HCT116 (cell line): ENCODE measurements around the gene RBP2.

ENCODE experiments used
- EGR1 ChIP-seq: IDR thresholded peaks from 2 replicates; pipeline ENCODE4 v1.6.1; 2012; ENCODE audit warnings: low read depth
- ELF1 ChIP-seq: IDR thresholded peaks from 2 replicates; pipeline ENCODE4 v1.6.1; 2012; ENCODE audit warnings: low read depth, borderline replicate concordance
- EZH2 ChIP-seq: fragments of 200-600 bp; sonication (generic); IDR thresholded peaks from 2 replicates; pipeline ENCODE4 v1.6.1; 2017; ENCODE audit warnings: antibody characterized with exemption, mixed run types
- POLR2A ChIP-seq: IDR thresholded peaks from 2 replicates; pipeline ENCODE4 v1.7.0; 2011; ENCODE audit warnings: borderline replicate concordance; ENCODE audit not compliant: insufficient read depth, insufficient read length; ENCODE audit errors: extremely low read depth
- POLR2AphosphoS5 ChIP-seq: IDR thresholded peaks from 2 replicates; pipeline ENCODE4 v1.6.1; 2011; ENCODE audit warnings: mild to moderate bottlenecking, low read depth, low read length, moderate library complexity
- SIN3A ChIP-seq: IDR thresholded peaks from 2 replicates; pipeline ENCODE4 v1.6.1; 2012; ENCODE audit warnings: low read depth
- SP1 ChIP-seq: IDR thresholded peaks from 2 replicates; pipeline ENCODE4 v1.6.1; 2012; ENCODE audit warnings: low read depth
- TF ChIP-seq, protein P1 (sequence below), 3 experiments: fragments of 200-600 bp in 1 of 3; sonication (generic) in 1 of 3; IDR thresholded peaks in 2 of 3; conservative IDR thresholded peaks in 1 of 3; 2 replicates each; pipeline ENCODE4 v1.5.1; 2012 to 2017; ENCODE audit warnings: low read depth in 2 of 3, low read length in 2 of 3, antibody characterized with exemption in 1 of 3, borderline replicate concordance in 1 of 3, control low read depth in 1 of 3, mild to moderate bottlenecking in 1 of 3, mixed read lengths in 1 of 3, mixed run types in 1 of 3, moderate library complexity in 1 of 3; ENCODE audit not compliant: insufficient read depth in 1 of 3

- no peak for TF ChIP-seq EZH2
- no peak for TF ChIP-seq POLR2AphosphoS5
- TF ChIP-seq EGR1, result no peak
- TF ChIP-seq, protein P1, sequence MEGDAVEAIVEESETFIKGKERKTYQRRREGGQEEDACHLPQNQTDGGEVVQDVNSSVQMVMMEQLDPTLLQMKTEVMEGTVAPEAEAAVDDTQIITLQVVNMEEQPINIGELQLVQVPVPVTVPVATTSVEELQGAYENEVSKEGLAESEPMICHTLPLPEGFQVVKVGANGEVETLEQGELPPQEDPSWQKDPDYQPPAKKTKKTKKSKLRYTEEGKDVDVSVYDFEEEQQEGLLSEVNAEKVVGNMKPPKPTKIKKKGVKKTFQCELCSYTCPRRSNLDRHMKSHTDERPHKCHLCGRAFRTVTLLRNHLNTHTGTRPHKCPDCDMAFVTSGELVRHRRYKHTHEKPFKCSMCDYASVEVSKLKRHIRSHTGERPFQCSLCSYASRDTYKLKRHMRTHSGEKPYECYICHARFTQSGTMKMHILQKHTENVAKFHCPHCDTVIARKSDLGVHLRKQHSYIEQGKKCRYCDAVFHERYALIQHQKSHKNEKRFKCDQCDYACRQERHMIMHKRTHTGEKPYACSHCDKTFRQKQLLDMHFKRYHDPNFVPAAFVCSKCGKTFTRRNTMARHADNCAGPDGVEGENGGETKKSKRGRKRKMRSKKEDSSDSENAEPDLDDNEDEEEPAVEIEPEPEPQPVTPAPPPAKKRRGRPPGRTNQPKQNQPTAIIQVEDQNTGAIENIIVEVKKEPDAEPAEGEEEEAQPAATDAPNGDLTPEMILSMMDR (IDR thresholded peaks at IDR 0.05 in 2 of 3, conservative IDR thresholded peaks at IDR 0.05 in 1 of 3; ENCODE audit: borderline replicate concordance in 1 of 3, insufficient read depth in 1 of 3, low read depth in 2 of 3, low read length in 2 of 3), result peak; percentile 28 to 35 (median 33); a peak in 4 of 6 replicates
- no peak for TF ChIP-seq POLR2A
- TF ChIP-seq SIN3A, result no peak
- no peak for TF ChIP-seq ELF1
- no peak for TF ChIP-seq SP1
These were observed 30.4 kb upstream of the RBP2 start for GRCh38 chr3:139506766-139507165.
